Right atrium auricular region (tissue), 2 donors: ENCODE data around the gene EHD1. TPM values are rescaled to one million over a fixed set of nuclear protein-coding genes. Genes with fewer than 3 reads are reported as not detected.

Experiments
- DNase-seq: peaks from one replicate; pipeline ENCODE4 v3.0.0-alpha.2; 2019; ENCODE audit warnings: low spot score
- H3K27ac ChIP-seq, 2 donors: fragments of 200-600 bp; sonication (generic); 1 replicate in 1 of 2; 2 replicates in 1 of 2; pipeline ENCODE4 v1.5.1; 2016 to 2019
- H3K27me3 ChIP-seq, 2 donors: fragments of 200-600 bp; sonication (generic); one replicate each; pipeline versions ENCODE4 v1.5.1 to v1.6.0; 2017 to 2019
- H3K36me3 ChIP-seq: fragments of 200-600 bp; sonication (generic); one replicate; pipeline ENCODE4 v1.5.1; 2016
- H3K4me1 ChIP-seq, 2 donors: fragments of 200-600 bp; sonication (generic); one replicate each; pipeline versions ENCODE4 v1.5.1 to v1.6.0; 2017 to 2019
- H3K4me3 ChIP-seq, 2 donors: fragments of 200-600 bp; sonication (generic); 1 replicate in 1 of 2; 2 replicates in 1 of 2; pipeline ENCODE4 v1.5.1; 2017 to 2019; ENCODE audit warnings: mild to moderate bottlenecking in 1 of 2, moderate library complexity in 1 of 2
- H3K9me3 ChIP-seq, 2 donors: fragments of 200-600 bp; sonication (generic); one replicate each; pipeline ENCODE4 v1.5.1; 2019
- CTCF ChIP-seq, 2 donors: fragments of 200-600 bp; sonication (generic); IDR thresholded peaks; one replicate each; pipeline ENCODE4 v1.5.1; 2019; ENCODE audit warnings: antibody characterized with exemption in 2 of 2
- total RNA-seq, 2 donors: library from RNA; depleted of rRNA; stranded (reverse); fragments of >200 nt; gene quantifications; one replicate each; pipeline ENCODE4 v1.1.0, GENCODE V29; 2016

Gene EHD1
- total RNA-seq: 10 to 100 TPM; 29.5 to 34.1 TPM

- TF ChIP-seq CTCF (IDR thresholded peaks at IDR 0.05): peak; percentile 17 to 57
- H3K27ac ChIP-seq: peak within 1 kb of the TSS; percentile 89 to 90
- peaks cover 7% of the 10 kb centered on the region for H3K36me3 ChIP-seq
- H3K4me1 ChIP-seq: peaks cover 0 to 59% of the 10 kb centered on the region in 2 donors
- DNase-seq: peak; percentile 98
- no peaks in the 10 kb centered on the region for H3K27me3 ChIP-seq
- H3K9me3 ChIP-seq: no peaks in the 10 kb centered on the region
- peak within 1 kb of the TSS; percentile 84 to 87 for H3K4me3 ChIP-seq
Observed at GRCh38 chr11:64878494-64879243, at the start of gene EHD1. EHD1 (minus strand) TSS chr11:64878621; CDS start chr11:64878464, 157 bp downstream.

DNA sequence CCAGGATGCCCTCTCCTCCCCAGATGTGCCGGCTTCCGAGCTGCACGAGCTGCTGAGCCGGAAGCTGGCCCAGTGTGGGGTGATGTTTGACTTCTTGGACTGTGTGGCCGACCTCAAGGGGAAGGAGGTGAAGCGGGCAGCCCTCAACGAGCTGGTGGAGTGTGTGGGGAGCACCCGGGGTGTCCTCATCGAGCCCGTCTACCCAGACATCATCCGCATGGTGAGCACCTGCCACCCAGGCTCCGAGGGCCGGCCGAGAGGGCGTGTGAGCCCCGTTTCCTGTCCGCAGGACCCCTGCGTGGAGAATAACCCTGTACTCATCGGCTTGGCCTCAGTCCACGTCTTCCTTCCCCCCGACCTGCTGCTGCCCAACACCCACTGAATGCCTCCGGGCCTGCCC lies 48.3 kb upstream of the EHD1 start:
- H3K9me3 ChIP-seq: no peaks in the 10 kb centered on the region
- no peak for DNase-seq
- H3K36me3 ChIP-seq: peaks cover 48% of the 10 kb centered on the region
- H3K4me1 ChIP-seq: peaks cover 0 to 26% of the 10 kb centered on the region in 2 donors
- no peak for TF ChIP-seq CTCF (IDR thresholded peaks at IDR 0.05)
- no peaks in the 10 kb centered on the region for H3K27me3 ChIP-seq
- no peak overlapping the region for H3K27ac ChIP-seq
- no peak overlapping the region for H3K4me3 ChIP-seq

GRCh38 chr11:64925536-64926436 lies 47.4 kb upstream of the EHD1 start:
- no peak for DNase-seq
- Histone ChIP-seq H3K4me1 (peaks cover 0 to 26% of the 10 kb centered on the region in 2 donors), H3K9me3 (no peaks in the 10 kb centered on the region), H3K36me3 (peaks cover 39% of the 10 kb centered on the region), H3K27ac (peak overlapping the region in 1 of 2 donors; percentile 98), H3K27me3 (no peaks in the 10 kb centered on the region), H3K4me3 (peak overlapping the region; percentile 95 to 96)
- no peak for TF ChIP-seq CTCF (IDR thresholded peaks at IDR 0.05)

DNA sequence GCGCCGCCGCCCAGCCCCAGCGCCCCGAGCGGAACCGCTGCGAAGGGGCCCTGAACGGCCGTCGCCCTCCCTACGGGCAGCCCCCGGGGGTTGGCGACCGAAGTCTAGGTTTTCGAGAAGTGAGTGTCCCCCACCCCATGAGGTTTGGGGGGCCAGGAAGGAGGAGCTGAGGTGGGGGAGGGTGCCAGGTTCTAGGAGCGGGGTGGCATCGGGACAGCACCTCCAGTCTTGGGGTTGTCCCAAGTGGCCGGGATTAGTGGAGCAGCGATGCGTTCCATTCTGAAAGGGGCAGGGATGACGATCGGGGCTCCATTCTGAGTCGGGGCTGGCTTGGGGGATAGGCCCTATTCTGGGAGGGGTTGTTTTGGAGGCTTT lies 46.5 kb upstream of the EHD1 start:
- Histone ChIP-seq H3K27me3 (no peaks in the 10 kb centered on the region), H3K9me3 (no peaks in the 10 kb centered on the region), H3K4me1 (peaks cover 0 to 26% of the 10 kb centered on the region in 2 donors), H3K36me3 (peaks cover 30% of the 10 kb centered on the region), H3K27ac (peak overlapping the region; percentile 97 to 98), H3K4me3 (peak overlapping the region; percentile 95 to 96)
- DNase-seq: no peak
- TF ChIP-seq CTCF (IDR thresholded peaks at IDR 0.05): no peak

DNA sequence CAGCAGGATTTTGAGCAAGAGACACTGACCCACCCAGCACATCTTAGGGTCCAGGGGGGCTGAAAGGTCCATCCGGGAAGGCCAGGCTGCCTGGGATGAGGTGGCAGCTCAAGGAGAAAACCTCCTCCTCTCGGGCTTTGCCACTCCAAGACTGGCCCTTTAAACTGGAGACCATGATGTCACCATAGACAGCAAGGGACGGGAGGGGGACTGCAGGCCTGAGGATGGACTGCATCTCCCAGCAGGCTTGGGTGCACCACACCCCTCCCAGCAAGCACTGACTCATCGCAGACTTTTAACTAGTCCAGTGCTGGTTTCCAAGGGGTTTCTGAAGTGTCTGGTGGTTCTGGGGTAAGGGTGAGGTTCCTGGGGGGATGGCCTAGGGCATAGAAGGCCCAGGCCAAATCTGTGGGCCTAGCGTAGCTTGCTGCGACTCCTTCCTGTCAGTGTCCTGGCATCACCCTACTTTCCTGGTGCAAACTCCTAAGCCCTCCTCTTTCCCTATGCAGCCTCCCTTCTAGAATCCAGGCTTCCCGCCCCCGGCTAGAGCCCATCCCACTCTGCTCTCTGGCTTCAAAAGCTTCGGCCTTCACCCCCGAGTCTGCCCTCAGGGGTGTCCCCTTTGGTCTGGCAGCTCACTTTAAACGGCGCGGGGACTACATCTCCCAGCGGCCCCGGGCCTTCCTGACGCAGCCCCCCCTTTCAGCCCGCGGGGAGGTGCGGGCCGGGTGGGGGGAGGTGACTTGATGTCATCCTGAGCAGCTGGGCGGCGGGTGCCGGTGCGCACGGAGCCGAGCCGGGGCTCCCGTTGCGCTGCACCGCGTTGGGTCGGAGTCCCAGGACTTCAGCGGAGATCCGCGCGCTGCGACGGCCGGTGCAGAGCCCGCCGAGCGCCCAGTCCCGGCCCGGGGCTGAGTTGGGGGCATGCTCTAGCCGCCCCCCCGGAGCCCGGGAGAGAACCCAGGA lies 45.8 kb upstream of the EHD1 start, which contains the start of gene PPP2R5B:
Gene PPP2R5B (plus strand): TSS at position 746 of the 966 bp plus-strand sequence. CDS start 1,046 bp downstream, outside the sequence.
- H3K27ac ChIP-seq: peak within 1 kb of the TSS; percentile 97 to 98
- DNase-seq: peak; percentile 96

More for the DNA sequence above, 45.8 kb upstream of the EHD1 start, which contains the start of gene PPP2R5B:
- H3K36me3 ChIP-seq: peaks cover 23% of the 10 kb centered on the region
- no peaks in the 10 kb centered on the region for H3K27me3 ChIP-seq
- TF ChIP-seq CTCF (IDR thresholded peaks at IDR 0.05): no peak
- peaks cover 0 to 32% of the 10 kb centered on the region in 2 donors for H3K4me1 ChIP-seq
- no peaks in the 10 kb centered on the region for H3K9me3 ChIP-seq
- H3K4me3 ChIP-seq: peak within 1 kb of the TSS; percentile 95 to 96
